DOHH2 (cell line): ENCODE data around the gene NT5DC3.

Experiments used
- CTCF ChIP-seq: fragments of 200-600 bp; sonication (generic); IDR thresholded peaks from one replicate; pipeline ENCODE4 v1.5.1; 2014; ENCODE audit warnings: antibody characterized with exemption, mild to moderate bottlenecking, low read depth, low read length; ENCODE audit not compliant: poor library complexity, severe bottlenecking
- EZH2phosphoT487 ChIP-seq: fragments of 200-600 bp; sonication (generic); IDR thresholded peaks from 2 replicates; pipeline ENCODE4 v1.6.1; 2017; ENCODE audit warnings: borderline replicate concordance, mild to moderate bottlenecking, antibody characterized with exemption, low read length, moderate library complexity, mixed read lengths

- TF ChIP-seq CTCF = no peak
- TF ChIP-seq EZH2phosphoT487 = no peak; the same call in 1 of the 2 replicates
These were observed at the start of gene NT5DC3 for GRCh38 chr12:103840876-103841689.
